ENCODE results near the gene GLUL. TPM values are rescaled to one million over a fixed set of nuclear protein-coding genes. Genes with fewer than 3 reads are reported as not detected.

The GLUL gene
- 161 and 175 TPM in 2 replicates for total RNA-seq

- peak; percentile 56 for DNase-seq (ENCODE audit: low read depth)
- H3K27me3 ChIP-seq (ENCODE audit: control insufficient read depth, insufficient read depth, low read length): no peaks in the 10 kb centered on the region
- TF ChIP-seq CTCF (IDR thresholded peaks at IDR 0.05; ENCODE audit: insufficient read depth, low read length, poor library complexity, severe bottlenecking): no peak
- peak within 1 kb of the TSS; percentile 87 for H3K4me3 ChIP-seq (ENCODE audit: low read depth, low read length)
- H3K36me3 ChIP-seq (ENCODE audit: control insufficient read depth, insufficient read depth, low read length): no peaks in the 10 kb centered on the region
Measured at GRCh38 chr1:182391362-182392049, at the start of gene GLUL. GLUL (minus strand) TSS chr1:182391790; CDS start chr1:182388737, 3,053 bp downstream.

GRCh38 chr1:182438326-182438725 is 46.7 kb upstream of the GLUL start:
- H3K27me3 ChIP-seq (ENCODE audit: control insufficient read depth, insufficient read depth, low read length): no peaks in the 10 kb centered on the region
- H3K36me3 ChIP-seq (ENCODE audit: control insufficient read depth, insufficient read depth, low read length): no peaks in the 10 kb centered on the region
- no peak for TF ChIP-seq CTCF (IDR thresholded peaks at IDR 0.05; ENCODE audit: insufficient read depth, low read length, poor library complexity, severe bottlenecking)
- DNase-seq (ENCODE audit: low read depth): no peak
- H3K4me3 ChIP-seq (ENCODE audit: low read depth, low read length): no peak overlapping the region

GRCh38 chr1:182433580-182433979 is 42.0 kb upstream of the GLUL start:
- H3K4me3 ChIP-seq (ENCODE audit: low read depth, low read length): no peak overlapping the region
- H3K36me3 ChIP-seq (ENCODE audit: control insufficient read depth, insufficient read depth, low read length): no peaks in the 10 kb centered on the region
- DNase-seq (ENCODE audit: low read depth): no peak
- no peaks in the 10 kb centered on the region for H3K27me3 ChIP-seq (ENCODE audit: control insufficient read depth, insufficient read depth, low read length)
- TF ChIP-seq CTCF (IDR thresholded peaks at IDR 0.05; ENCODE audit: insufficient read depth, low read length, poor library complexity, severe bottlenecking): no peak

GRCh38 chr1:182431278-182431677 is 39.7 kb upstream of the GLUL start:
- no peaks in the 10 kb centered on the region for H3K36me3 ChIP-seq (ENCODE audit: control insufficient read depth, insufficient read depth, low read length)
- no peak overlapping the region for H3K4me3 ChIP-seq (ENCODE audit: low read depth, low read length)
- no peak for DNase-seq (ENCODE audit: low read depth)
- no peaks in the 10 kb centered on the region for H3K27me3 ChIP-seq (ENCODE audit: control insufficient read depth, insufficient read depth, low read length)
- no peak for TF ChIP-seq CTCF (IDR thresholded peaks at IDR 0.05; ENCODE audit: insufficient read depth, low read length, poor library complexity, severe bottlenecking)

- Histone ChIP-seq H3K36me3 (ENCODE audit: control insufficient read depth, insufficient read depth, low read length) (no peaks in the 10 kb centered on the region), H3K4me3 (ENCODE audit: low read depth, low read length) (no peak overlapping the region), H3K27me3 (ENCODE audit: control insufficient read depth, insufficient read depth, low read length) (no peaks in the 10 kb centered on the region)
- TF ChIP-seq CTCF (IDR thresholded peaks at IDR 0.05; ENCODE audit: insufficient read depth, low read length, poor library complexity, severe bottlenecking): no peak
- no peak for DNase-seq (ENCODE audit: low read depth)
Measured at GRCh38 chr1:182430263-182431068, 38.9 kb upstream of the GLUL start.
